ENCODE results near the gene CBR4. TPM values are rescaled to one million over a fixed set of nuclear protein-coding genes. Genes with fewer than 3 reads are reported as not detected.

CBR4 gene
- total and polyA plus RNA-seq, 2 donors (not counting 1 experiment from before 2014, with no cell fraction given): 3.3 to 19.0 TPM

DNA sequence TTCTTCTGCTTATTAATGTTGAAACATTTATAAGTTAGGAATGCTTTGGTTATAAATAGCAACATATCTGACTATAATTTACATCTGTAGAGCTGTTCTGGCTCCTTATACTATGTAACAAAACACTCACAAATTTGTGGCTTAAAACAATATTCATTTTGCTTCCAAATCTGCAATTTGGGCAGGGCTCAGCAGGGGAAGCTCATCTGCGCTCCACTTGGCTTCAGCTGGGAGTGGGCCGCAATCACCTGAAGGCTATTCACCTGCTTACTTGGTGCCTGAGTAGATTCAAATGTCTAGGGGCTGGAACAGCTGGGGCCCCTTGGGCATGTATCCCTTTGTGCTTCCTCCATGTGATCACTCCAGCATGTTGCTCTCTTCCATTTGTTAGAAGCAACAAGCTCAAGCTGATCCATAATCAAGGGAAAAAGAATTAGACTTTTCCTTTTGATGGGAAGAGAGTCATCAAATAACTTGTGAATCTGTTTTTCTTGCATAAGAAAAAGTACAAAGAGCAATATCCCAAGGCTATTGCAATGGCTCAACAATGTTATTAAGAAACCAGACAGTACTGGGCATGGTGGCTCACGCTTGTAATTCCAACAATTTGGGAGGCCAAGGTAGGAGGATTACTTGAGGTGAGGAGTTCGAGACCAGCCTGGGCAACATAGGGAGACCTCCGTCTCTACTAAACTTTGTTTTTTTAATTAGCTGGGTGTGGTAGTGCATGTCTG is 34.8 kb upstream of the CBR4 start:
- Histone ChIP-seq H3K79me2 (ENCODE audit: control insufficient read depth, insufficient read depth, low read length) (no peaks in the 10 kb centered on the region), H3K4me1 (ENCODE audit: control insufficient read depth, extremely low read depth, insufficient read depth, low read length) (no peaks in the 10 kb centered on the region), H3K9ac (ENCODE audit: insufficient read depth, low read length) (no peak overlapping the region), H3K27ac (ENCODE audit: insufficient read depth, low read length) (no peak overlapping the region), H3K4me2 (ENCODE audit: extremely low read depth, insufficient read depth, low read length) (no peak overlapping the region), H3K4me3 (replicated peaks in 1 of 4; ENCODE audit: control extremely low read depth in 1 of 4, insufficient read depth in 1 of 4, low read depth in 3 of 4, low read length in 4 of 4) (no peak overlapping the region), H3K9me3 (ENCODE audit: control insufficient read depth, insufficient read depth, low read depth, low read length) (no peaks in the 10 kb centered on the region), H4K20me1 (ENCODE audit: control insufficient read depth, extremely low read depth, insufficient read depth, low read length) (no peaks in the 10 kb centered on the region), H3K36me3 (ENCODE audit: control insufficient read depth, insufficient read depth, low read length) (no peaks in the 10 kb centered on the region), H3K27me3 (ENCODE audit: control insufficient read depth, insufficient read depth, low read length) (no peaks in the 10 kb centered on the region), H2AFZ (ENCODE audit: low read length) (no peak overlapping the region)
- TF ChIP-seq, protein P1, sequence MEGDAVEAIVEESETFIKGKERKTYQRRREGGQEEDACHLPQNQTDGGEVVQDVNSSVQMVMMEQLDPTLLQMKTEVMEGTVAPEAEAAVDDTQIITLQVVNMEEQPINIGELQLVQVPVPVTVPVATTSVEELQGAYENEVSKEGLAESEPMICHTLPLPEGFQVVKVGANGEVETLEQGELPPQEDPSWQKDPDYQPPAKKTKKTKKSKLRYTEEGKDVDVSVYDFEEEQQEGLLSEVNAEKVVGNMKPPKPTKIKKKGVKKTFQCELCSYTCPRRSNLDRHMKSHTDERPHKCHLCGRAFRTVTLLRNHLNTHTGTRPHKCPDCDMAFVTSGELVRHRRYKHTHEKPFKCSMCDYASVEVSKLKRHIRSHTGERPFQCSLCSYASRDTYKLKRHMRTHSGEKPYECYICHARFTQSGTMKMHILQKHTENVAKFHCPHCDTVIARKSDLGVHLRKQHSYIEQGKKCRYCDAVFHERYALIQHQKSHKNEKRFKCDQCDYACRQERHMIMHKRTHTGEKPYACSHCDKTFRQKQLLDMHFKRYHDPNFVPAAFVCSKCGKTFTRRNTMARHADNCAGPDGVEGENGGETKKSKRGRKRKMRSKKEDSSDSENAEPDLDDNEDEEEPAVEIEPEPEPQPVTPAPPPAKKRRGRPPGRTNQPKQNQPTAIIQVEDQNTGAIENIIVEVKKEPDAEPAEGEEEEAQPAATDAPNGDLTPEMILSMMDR (conservative IDR thresholded peaks at IDR 0.05 in 1 of 2, IDR thresholded peaks at IDR 0.05 in 1 of 2; ENCODE audit: low read depth in 1 of 2, low read length in 2 of 2): no peak
- no peak for TF ChIP-seq EZH2 (IDR thresholded peaks at IDR 0.05; ENCODE audit: low read length, missing control alignments)
- no peak for DNase-seq (ENCODE audit: low read depth in 2 of 2)

DNA sequence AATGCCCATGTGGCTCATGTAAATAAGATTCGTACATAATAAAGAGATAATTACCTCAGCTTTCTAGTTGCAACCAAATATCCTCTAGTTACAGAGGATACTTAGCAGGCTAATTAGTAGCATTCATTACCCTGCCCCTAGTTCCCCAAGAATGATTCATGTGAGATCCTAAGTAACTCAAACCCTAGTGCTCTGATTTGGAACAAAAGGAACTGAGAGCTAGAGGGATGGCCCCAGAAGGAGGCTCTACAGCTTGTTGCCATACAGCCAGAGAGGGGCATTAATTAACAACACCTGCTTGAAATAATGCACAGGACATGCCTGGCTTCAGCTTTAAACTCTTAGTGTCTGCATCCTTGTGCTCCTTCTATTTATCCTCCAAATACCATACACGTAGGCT is 32.6 kb upstream of the CBR4 start:
- Histone ChIP-seq H3K4me3 (replicated peaks in 1 of 4; ENCODE audit: control extremely low read depth in 1 of 4, insufficient read depth in 1 of 4, low read depth in 3 of 4, low read length in 4 of 4) (no peak overlapping the region), H3K36me3 (ENCODE audit: control insufficient read depth, insufficient read depth, low read length) (no peaks in the 10 kb centered on the region), H3K4me1 (ENCODE audit: control insufficient read depth, extremely low read depth, insufficient read depth, low read length) (no peaks in the 10 kb centered on the region), H3K27ac (ENCODE audit: insufficient read depth, low read length) (no peak overlapping the region), H3K79me2 (ENCODE audit: control insufficient read depth, insufficient read depth, low read length) (no peaks in the 10 kb centered on the region), H4K20me1 (ENCODE audit: control insufficient read depth, extremely low read depth, insufficient read depth, low read length) (no peaks in the 10 kb centered on the region), H3K9me3 (ENCODE audit: control insufficient read depth, insufficient read depth, low read depth, low read length) (no peaks in the 10 kb centered on the region), H2AFZ (ENCODE audit: low read length) (no peak overlapping the region), H3K27me3 (ENCODE audit: control insufficient read depth, insufficient read depth, low read length) (no peaks in the 10 kb centered on the region), H3K4me2 (ENCODE audit: extremely low read depth, insufficient read depth, low read length) (no peak overlapping the region), H3K9ac (ENCODE audit: insufficient read depth, low read length) (no peak overlapping the region)
- TF ChIP-seq, protein P1 (conservative IDR thresholded peaks at IDR 0.05 in 1 of 2, IDR thresholded peaks at IDR 0.05 in 1 of 2; ENCODE audit: low read depth in 1 of 2, low read length in 2 of 2): no peak
- no peak for TF ChIP-seq EZH2 (IDR thresholded peaks at IDR 0.05; ENCODE audit: low read length, missing control alignments)
- DNase-seq (ENCODE audit: low read depth in 2 of 2): no peak

DNA sequence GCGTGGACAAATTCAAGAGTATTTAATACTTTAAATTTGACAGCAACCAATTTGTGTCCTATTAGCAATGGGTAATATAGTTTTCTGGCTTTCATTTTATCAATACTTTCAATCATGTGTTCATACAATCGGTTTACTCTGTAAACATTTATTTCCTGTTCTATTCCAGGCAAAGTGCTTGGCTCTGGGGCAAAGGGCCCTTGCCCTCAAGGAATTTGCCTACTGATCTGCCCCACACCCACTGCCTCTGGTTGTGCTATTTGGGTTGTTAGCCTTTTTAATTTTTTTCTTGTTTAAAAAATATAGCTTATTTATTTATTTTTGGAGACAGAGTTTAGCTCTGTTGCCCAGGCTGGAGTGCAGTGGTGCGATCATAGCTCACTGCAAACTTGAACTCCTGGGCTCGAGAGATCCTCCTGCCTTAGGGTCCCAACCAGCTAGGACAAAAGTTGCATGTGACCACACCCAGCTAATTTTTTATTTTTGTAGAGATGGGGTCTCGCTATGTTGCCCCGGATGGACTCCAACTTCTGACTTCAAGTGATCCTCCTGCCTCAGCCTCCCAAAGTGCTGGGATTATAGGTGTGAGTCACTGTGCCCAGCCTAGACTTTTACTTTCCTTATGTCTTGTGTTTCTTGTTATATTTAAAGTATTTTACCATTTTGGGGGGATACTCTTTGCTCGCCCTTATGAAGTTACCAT is 30.7 kb upstream of the CBR4 start:
- Histone ChIP-seq H3K27me3 (ENCODE audit: control insufficient read depth, insufficient read depth, low read length) (no peaks in the 10 kb centered on the region), H3K36me3 (ENCODE audit: control insufficient read depth, insufficient read depth, low read length) (no peaks in the 10 kb centered on the region), H3K9me3 (ENCODE audit: control insufficient read depth, insufficient read depth, low read depth, low read length) (no peaks in the 10 kb centered on the region), H3K79me2 (ENCODE audit: control insufficient read depth, insufficient read depth, low read length) (no peaks in the 10 kb centered on the region), H3K4me3 (replicated peaks in 1 of 4; ENCODE audit: control extremely low read depth in 1 of 4, insufficient read depth in 1 of 4, low read depth in 3 of 4, low read length in 4 of 4) (no peak overlapping the region), H4K20me1 (ENCODE audit: control insufficient read depth, extremely low read depth, insufficient read depth, low read length) (no peaks in the 10 kb centered on the region), H3K27ac (ENCODE audit: insufficient read depth, low read length) (no peak overlapping the region), H3K4me1 (ENCODE audit: control insufficient read depth, extremely low read depth, insufficient read depth, low read length) (no peaks in the 10 kb centered on the region), H3K9ac (ENCODE audit: insufficient read depth, low read length) (no peak overlapping the region), H2AFZ (ENCODE audit: low read length) (no peak overlapping the region), H3K4me2 (ENCODE audit: extremely low read depth, insufficient read depth, low read length) (no peak overlapping the region)
- TF ChIP-seq EZH2 (IDR thresholded peaks at IDR 0.05; ENCODE audit: low read length, missing control alignments): no peak
- TF ChIP-seq, protein P1 (conservative IDR thresholded peaks at IDR 0.05 in 1 of 2, IDR thresholded peaks at IDR 0.05 in 1 of 2; ENCODE audit: low read depth in 1 of 2, low read length in 2 of 2): no peak
- no peak for DNase-seq (ENCODE audit: low read depth in 2 of 2)
